Stimulated activated CD8-positive, alpha-beta memory T cell treated with anti-CD3 and anti-CD28 coated beads, Interleukin-7, amount 100 ng/mL, for 48 hours (primary cell): ENCODE results near the gene SERPINB7.
A peak's percentile ranks its signal among the peaks of the same experiment; 100 is the strongest.

Experiments used
- DNase-seq, 2 donors: peaks; one replicate each; pipeline ENCODE4 v3.0.0-alpha.2; 2020; ENCODE audit warnings: low read depth in 1 of 2; ENCODE audit errors: extremely low read depth in 1 of 2

Gene SERPINB7

GRCh38 chr18:63784787-63785452 is 9.7 kb downstream of the SERPINB7 start:
- DNase-seq = no peak

GRCh38 chr18:63787673-63788072 is 12.5 kb downstream of the SERPINB7 start:
- DNase-seq = no peak

- DNase-seq = peak; percentile 17 to 56
Measured at GRCh38 chr18:63788447-63789096, 13.4 kb downstream of the SERPINB7 start.

GRCh38 chr18:63789327-63789726 is 14.1 kb downstream of the SERPINB7 start:
- no peak for DNase-seq

DNA sequence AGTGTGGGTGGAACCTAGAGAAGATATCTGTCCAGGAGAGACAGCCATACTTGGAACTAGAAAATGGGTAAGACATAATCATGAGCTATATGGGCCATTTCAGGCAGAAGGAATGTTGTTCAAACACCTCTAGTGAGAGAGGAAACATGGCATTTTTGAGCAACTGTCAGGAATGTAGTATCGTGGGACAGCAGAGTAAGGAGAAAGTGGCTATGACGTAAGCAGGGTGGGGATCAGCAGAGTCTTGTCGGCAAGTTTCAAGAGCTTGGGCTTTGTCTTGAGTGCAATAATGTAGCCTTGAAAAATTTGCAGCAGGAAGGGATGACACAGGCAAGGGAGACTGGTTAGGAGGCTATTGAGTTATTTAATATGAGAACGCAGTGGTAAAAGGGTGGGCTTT is 20.4 kb downstream of the SERPINB7 start:
- DNase-seq = no peak

- no peak for DNase-seq
Measured at GRCh38 chr18:63799189-63799588, 24.0 kb downstream of the SERPINB7 start.

DNA sequence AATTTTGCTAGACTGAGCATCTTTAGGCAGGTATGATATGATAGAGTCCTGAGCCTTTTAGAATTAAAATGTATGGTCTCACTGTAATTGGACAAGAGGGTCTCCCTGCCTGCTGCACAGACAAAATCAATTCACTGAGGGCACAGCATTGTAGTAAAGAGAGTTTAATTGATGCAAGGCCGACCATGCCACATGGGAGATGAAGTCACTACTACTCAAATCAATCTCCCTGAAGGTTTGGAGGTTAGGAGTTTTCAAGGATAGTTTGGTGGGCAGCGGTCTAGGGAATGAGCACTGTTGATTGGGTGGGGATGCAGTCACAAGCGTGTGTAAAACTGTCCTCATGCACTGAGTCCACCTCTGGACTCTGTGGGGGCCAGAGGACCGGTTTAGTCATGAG is 26.1 kb downstream of the SERPINB7 start:
- DNase-seq = no peak

GRCh38 chr18:63808125-63808524 is 32.9 kb downstream of the SERPINB7 start:
- DNase-seq = no peak

DNA sequence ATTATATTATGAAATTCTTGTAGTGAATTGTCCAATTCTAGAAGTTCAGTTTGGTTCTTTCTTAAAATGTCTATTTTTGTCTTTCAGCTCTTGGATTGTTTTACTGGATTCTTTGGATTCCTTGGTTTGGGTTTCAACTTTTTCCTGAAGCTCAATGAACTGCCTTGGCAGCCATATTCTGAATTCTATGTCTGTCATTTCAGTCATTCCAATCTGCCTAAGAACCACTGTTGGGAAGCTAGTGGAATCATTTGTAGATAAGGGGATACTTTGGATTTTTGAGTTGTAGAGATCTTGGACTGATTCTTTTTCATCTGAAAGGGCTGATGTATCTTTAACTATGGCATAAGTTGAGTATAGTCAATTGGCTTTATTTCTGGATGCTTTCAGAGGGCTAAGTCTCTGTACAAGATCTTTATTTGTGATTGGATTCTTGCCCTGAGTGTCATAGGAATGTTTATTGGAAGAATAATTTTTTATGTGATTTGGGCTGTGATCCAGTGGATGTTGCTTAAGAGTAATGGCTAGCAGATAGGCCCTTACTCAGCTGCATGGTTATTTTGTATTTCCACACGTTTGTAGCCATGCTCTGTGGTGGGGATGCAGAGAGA is 42.3 kb downstream of the SERPINB7 start:
- no peak for DNase-seq

DNA sequence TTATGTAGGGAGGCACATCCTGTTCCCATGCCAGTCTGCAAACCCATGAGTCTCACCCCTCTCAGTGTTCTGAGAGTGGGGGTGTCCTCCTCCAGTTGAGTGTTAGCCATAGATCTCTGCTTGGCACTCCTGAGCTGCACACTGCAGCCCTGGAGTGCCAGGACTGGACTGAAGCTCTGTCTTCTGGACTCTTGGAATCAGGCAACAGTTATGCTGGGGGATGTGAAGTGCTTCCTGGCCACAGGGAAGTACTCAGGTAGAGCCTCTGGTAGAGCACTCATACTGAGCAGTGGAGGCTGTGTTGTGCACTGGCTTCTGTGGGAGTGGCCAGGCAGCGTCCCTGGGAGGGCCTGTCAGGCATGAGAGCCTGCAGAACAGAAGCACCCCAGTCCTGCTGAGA is 43.0 kb downstream of the SERPINB7 start:
- DNase-seq = no peak

DNA sequence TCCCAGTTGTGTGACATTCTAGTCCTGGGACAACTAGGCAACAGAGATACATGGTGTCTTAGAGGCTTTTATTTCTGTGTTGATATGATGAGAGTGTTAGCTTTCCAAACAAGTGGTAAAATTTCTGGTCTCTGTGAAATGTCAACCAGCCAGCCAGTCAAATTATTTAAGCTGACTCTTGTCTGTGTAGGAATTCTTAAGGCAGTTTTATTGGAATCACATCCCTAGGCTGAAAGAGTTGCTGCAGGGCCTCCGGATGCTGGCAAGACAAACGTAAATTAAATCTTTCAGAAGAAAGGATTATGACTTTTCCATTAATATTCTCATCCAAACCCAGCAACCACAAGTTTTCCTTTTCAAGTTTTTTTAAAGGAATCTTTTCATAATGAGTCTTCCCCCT is 44.6 kb downstream of the SERPINB7 start:
- DNase-seq = no peak

DNA sequence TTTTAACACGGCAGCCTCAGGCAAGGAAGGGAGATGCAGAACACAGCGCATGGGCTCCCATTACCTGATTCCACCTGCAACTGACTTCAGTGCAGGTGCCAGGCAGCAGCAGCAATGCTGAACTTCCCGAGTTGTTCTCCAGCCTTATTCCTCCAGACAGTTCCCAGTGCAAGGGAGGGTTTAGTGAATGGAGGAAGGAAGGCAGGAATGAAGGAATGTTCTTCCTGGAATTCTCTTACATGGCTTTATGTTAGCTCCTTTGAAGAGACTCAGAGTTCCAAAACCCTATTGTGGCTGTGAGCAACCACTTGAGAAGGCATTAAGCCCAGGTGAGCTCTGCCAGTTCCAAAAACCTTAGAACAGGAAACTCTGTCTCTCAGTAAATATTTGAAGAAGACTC is 45.5 kb downstream of the SERPINB7 start:
- no peak for DNase-seq

DNA sequence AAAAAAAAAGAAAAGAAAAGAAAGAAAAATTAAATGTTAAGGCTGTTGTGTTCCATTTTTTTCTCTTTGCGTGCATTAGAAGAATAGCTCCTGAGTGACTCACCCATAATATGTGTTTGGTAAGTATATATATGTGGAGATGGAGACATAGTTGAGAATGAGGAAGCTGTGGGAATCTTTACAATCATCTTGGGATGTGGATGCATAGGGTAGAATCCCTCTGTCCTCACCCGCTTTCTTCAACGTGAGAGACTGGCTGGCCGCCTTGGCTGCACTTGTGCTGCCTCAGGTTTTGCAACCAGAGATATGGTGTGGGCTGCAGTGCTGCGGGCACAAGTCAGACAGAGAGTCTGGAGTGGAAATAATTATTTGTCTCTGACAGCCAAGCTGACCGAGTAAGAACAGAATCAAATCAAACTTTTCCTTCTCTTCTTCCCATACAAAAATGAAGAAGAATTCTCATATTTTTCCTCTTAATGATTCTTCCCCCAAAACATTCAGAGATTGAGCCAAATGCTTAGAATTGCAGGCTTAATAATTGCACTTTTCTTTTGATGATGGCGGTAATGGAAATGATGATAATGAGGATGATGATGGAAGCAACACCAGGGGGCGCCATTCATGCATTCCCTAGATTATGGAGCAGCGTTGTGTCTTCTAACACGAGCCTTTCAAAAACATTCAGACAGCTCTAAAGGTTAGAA is 48.5 kb downstream of the SERPINB7 start:
- DNase-seq = peak in 1 of 2 donors; percentile 4

DNA sequence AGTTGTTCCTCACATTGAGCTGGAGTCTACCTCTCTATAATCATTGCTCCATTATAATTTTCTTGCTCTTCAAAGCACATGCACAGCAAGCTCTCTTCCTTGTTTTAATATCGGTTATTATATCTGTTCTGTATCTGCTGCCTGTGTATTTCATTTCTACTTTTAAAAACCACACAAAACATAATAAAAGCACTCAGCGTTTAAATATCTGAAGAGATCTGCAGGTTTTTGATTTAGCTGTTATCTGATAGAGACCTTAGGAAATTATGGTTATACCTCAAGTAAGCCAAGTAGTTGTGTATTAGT is 49.0 kb downstream of the SERPINB7 start:
- no peak for DNase-seq

- no peak for DNase-seq
Measured at GRCh38 chr18:63828120-63828519, 52.9 kb downstream of the SERPINB7 start.

DNA sequence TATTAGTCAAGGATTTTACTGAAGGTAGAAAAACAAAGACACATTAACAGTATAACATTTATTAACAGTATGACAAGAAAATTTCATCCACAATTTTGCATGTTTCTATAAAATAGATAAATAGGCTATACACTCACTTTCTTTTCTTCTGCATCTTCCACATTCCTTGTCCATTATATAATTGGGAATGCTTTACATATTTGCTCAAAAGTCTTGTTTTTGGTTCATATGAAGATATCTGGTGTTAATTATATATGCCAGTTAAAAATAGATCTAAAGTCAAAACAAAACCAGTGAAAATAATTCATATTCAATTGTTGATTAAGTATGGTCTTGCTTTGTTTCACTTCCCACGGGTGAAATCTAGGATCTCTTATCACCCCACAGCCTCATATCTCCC is 53.4 kb downstream of the SERPINB7 start:
- DNase-seq = no peak

DNA sequence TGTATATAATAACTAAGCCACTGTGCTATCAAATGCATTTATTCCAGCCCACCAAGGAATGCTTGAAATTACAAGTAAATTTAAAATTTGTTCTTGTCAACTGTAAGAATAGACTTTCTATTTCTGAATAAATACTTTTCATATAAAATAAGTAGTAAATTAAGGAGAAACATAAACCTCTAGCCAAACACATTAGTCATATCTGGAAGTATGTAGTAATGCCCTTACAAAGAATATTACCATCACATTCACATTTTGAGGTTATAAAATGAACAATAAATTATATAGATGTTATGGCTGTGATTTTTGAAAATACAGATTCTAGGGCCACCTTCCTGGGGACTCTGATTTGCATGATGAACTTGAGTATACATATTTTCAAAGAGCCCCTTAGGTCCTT is 54.7 kb downstream of the SERPINB7 start:
- DNase-seq = no peak

DNA sequence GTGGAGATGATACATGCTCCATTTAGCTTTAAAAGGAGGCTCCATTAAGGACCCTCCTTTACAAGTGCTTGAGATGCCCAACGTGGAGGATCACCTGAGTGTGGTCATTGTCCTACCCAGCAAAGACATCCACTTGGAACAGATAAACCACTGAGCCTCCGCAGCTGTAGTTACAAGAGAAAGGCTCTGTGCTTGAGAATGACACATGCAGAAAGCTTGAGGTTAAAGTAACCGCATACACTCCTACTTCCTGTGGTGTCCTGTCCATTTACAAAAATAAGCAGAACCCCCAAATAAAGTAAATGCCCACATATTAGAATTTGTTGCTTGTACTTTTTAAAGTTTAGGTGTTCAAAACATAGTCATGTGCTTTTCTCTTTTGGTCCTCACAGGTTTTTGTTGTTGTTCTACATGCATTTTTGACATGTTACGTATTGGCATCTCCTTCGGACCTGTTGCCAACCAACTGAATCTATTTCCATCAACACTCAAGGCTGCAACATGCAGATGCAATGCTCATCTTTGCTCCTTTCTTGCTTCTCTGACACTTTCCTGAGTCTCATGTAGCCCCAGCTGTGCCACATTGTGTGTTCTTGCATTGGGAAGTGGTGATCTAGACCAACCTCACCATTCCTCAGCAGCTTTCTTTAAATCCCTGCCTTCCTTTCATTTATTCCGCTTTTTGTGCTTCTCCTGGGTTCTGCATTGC is 56.0 kb downstream of the SERPINB7 start:
- DNase-seq = no peak

DNA sequence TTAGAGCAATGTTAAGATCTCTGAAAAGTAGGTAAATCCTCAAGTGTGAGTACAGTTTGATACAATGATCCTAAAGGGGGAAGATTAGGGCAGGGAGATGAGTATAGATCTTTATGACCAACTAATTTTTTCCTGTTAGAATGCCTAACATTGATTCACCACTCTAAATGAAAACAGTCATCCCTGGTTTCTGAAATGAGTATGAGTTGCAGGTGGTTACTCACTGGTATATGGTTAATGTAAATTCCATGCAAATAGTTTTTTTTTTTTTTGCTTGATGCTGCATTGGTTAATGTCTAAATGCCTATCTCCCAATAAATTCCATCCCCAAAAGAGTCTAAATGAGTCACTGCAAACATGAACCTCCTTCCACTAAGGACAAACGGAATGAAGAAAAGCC is 57.3 kb downstream of the SERPINB7 start:
- no peak for DNase-seq

- no peak for DNase-seq
Measured at GRCh38 chr18:63834471-63835113, 59.4 kb downstream of the SERPINB7 start.

DNA sequence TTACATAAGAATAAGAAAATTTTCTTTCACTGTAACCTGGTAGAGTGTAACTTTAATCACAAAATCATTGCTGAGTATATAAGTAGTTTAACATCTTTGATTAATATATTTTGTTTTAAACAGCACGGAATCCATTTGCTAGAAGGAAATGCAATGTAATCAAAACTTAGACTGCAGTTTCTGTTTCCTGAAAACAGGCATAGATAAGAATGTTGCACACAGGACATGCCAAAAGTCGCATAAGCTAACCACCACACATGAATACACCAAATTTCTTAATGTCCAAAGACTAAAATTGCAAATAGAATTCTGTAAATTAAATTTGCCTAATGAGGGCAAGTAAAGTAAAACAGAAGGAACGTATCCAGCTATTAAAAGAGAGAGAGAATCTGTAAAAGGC is 61.2 kb downstream of the SERPINB7 start:
- DNase-seq = no peak
